Activated gamma-delta T cell treated with anti-CD3 and anti-CD28 coated beads, Interleukin-2, amount 50 U/mL, for 16 hours (primary cell): Measurements from ENCODE around the gene MGMT.
"Not testable (repeated sequence)": the region's sequence is repeated elsewhere in the genome, so short reads cannot be mapped to it uniquely, and the experiment has no call there.

Experiments
- DNase-seq: peaks from one replicate; pipeline ENCODE4 v3.0.0-alpha.2; 2020; ENCODE audit warnings: low read depth

The MGMT gene

DNA sequence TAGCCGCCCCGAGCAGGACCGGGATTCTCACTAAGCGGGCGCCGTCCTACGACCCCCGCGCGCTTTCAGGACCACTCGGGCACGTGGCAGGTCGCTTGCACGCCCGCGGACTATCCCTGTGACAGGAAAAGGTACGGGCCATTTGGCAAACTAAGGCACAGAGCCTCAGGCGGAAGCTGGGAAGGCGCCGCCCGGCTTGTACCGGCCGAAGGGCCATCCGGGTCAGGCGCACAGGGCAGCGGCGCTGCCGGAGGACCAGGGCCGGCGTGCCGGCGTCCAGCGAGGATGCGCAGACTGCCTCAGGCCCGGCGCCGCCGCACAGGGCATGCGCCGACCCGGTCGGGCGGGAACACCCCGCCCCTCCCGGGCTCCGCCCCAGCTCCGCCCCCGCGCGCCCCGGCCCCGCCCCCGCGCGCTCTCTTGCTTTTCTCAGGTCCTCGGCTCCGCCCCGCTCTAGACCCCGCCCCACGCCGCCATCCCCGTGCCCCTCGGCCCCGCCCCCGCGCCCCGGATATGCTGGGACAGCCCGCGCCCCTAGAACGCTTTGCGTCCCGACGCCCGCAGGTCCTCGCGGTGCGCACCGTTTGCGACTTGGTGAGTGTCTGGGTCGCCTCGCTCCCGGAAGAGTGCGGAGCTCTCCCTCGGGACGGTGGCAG lies at the start of gene MGMT:
Gene MGMT (plus strand): TSS at position 539 of the 656 bp plus-strand sequence.
- DNase-seq, result peak; percentile 98

DNA sequence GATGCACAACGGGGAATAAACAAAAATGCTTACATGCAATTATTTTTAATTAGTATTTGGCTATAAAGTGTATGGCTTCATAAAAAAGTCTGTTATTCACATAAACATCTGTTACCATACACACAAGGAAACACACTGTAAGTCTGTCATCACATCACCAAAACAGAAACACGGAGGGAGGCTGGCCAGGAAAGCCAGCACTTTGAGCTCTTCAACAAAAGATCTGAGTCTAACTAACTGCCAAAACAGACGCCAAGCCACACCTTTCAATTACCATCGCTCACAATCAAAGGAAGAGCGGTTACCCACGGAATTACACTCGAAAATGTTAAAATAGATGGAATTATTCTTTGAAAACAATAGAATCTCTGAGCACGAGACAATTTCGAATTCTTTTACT lies 49.2 kb upstream of the MGMT start:
- DNase-seq, result no peak

DNA sequence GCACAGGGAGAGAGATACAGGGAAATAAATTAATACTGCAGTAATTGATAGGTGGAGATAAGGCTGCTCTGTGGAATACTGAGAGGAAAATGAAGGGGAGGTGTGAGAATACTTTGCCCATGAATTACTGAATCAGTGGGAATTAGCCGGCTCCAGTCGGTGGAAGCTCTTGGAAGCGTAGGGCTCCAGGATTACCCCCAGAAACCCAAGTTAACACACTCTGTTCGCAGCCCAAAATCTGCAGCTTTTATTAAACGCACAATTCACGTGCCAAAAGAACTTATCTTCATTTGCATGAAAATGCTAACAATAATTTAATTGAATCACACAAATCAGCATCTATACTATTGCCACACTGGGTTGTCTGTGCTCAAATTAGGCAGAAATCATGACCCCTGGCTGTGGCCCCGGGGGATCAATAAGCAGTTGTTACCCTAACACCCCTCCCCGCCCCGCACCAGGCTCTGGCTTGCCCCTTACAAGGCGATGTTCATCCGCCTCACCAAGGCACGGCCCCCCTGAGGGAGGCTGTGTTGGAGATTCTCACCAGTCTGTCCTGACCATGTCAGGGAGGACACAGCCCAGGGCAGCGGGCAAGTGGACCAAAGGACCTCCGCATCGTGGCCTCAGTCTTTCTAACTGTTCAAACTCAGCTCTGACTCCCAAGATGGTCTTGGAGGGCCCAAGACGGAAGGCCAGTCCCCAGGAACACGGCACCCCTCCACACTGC lies 48.4 kb upstream of the MGMT start:
- DNase-seq, result no peak

- DNase-seq, result no peak
Observed at GRCh38 chr10:129419397-129419796, 47.6 kb upstream of the MGMT start.

GRCh38 chr10:129421399-129422010 lies 45.5 kb upstream of the MGMT start:
- DNase-seq, result no peak

DNA sequence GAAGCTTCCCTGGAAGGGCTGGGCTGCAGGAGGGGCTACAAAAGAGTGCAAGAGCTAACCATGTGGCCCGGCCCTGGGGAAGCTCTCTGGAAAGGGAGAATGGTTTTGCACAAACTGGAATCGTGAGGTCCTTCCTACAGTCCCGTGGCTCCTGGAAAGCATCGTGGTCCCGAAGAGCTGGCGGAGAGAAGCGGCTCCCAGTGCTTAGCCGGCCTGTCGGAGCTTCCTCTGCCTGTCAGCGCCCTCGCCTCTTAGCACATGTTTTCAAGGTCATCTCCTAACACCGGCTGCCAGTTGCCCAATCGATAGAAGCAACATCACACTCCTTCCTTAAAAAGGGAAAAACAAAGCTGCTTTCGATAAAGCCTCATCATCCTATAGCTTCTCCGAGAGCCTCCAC lies 42.1 kb upstream of the MGMT start:
- DNase-seq, result no peak

- no peak for DNase-seq
Observed at GRCh38 chr10:129426606-129427005, 40.4 kb upstream of the MGMT start.

DNA sequence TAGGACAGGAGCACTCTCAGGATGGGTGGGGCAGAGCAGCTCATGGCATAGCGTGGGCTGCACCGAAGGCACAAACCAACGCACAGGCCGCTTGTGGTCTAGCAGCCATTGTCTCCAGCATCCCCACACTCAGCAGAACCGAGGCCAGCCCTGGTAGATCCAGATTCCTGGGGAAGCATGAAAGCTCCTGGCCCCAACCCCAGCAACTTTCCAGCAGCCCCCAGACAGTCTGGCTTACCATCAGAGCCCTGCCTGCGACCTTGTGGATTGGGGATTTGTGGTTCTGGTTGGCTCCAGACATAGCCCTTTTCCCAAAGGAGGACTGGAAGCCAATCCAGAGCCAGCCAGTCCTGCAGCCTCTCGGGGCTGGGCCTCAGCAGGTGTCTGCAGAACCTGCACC lies 33.8 kb upstream of the MGMT start:
- no peak for DNase-seq

DNA sequence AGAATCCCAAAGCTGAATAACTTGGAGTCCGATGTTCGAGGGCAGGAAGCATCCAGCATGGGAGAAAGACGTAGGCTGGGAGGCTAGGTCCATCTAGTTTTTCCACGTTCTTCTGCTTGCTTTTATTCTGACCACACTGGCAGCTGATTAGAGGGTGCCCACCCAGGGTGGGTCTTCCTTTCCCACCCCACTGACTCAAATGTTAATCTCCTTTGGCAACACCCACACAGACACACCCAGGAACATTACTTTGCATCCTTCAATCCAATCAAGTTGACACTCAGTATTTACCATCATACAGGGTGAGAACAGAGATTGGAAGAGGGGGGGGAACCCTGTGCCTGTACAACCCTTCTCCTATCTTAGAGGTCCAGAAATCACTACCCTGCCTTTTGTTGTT lies 31.3 kb upstream of the MGMT start:
- DNase-seq, result not testable (repeated sequence)

GRCh38 chr10:129438024-129438423 lies 29.0 kb upstream of the MGMT start:
- no peak for DNase-seq

DNA sequence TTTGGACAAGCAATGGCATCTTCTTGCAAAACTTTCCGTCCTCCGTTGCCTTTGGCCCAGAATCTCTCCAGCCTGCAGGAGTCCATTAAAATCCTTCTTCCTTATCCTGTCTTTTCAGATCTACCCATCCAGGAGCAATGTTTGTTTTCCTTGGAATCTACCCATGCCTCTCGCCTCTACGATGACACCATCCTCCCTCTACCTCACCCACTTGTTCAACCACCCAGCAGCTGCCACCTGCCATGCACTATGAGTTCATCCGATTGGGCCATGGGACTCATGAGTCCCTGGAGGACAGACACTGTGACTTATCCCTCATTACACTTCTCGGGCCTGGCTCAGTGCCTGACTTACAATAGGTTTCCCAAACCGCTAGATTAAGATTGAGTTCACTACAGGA lies 26.8 kb upstream of the MGMT start:
- DNase-seq, result no peak

- DNase-seq, result no peak
Observed at GRCh38 chr10:129440722-129441316, 26.2 kb upstream of the MGMT start.

DNA sequence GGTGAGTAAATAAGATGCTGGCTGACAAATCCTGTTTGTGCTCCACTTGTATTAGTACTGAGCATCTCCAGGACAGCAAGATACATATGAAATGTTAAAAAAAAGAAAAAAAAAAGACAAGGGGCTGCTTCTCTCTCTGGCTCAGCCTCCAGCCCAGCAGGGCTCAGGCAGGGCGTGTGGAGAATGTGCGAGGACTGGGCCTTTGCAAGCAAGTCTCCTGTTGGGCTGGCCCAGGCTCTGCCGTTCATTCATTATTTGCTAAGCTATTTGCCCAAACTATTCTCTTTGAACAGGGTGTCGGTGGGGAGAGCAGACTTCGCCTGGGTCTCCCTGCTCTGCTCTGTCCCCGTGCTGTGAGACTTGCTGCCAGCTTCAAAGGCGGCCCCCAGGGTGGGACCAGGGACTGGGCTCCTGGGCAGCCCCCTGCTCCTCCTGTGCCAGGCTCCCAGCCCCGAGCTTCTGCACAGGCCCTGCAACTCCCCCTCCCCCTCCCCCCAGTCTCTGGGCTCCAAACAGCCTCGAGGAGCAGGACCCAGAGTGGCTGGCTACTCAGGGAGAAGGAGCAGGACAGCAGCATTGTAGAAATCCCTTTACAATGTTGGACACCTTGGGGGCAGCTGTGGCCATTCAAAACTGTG lies 25.6 kb upstream of the MGMT start:
- no peak for DNase-seq

DNA sequence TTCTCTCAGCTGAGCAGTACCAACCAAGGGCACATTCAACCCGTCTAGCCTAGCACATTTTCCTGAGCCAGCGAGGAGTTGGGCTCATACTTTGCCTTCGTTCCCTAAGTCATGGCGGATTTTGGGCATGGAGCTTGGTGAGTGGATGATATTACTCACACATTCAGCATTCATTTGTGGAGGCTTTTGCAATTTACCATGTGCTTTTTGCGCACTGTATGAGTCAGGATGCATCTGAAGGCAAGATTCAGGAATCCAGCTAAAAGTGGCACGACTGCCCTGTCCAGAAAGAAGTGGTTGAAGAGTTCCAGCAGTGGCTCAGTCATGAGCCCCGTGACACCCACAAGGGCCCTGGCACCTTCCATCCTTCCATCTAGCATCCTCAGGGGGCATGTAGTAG lies 24.2 kb upstream of the MGMT start:
- no peak for DNase-seq

- DNase-seq, result no peak
Observed at GRCh38 chr10:129444359-129444758, 22.7 kb upstream of the MGMT start.

DNA sequence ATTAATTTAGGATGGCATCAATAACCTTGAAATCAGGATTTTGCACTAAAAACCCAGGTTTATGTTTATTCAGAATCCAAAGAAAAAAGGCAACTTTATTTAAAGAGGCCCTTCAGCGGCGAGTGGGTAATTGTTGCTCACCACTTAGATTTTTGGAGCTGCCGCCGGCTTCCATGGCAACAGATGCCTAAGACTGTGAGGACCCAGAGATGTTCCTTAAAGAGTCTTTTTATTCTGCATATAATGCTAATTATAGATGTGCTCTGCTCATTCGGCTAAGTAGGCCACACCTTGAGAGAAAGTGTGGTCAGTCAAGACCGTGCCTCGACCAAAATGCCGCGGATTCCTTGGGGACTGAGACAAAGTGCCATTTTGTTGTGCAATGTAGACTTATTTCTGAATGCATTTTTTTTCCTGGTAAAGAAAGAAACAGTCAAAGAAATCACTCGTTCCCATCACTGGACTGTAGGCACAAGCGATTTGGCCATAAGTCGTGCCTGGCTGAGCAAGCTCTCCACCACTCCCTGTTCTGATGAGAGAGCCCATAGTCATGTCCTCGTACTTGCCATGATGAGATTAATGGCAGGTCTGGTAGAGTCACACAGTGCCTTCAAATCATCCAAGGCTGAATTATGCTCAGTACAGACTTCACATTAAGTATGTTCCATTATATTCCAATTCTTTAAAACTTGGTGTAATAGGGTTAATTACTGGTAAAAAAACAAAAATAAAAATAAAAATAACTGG lies 21.4 kb upstream of the MGMT start:
- no peak for DNase-seq

DNA sequence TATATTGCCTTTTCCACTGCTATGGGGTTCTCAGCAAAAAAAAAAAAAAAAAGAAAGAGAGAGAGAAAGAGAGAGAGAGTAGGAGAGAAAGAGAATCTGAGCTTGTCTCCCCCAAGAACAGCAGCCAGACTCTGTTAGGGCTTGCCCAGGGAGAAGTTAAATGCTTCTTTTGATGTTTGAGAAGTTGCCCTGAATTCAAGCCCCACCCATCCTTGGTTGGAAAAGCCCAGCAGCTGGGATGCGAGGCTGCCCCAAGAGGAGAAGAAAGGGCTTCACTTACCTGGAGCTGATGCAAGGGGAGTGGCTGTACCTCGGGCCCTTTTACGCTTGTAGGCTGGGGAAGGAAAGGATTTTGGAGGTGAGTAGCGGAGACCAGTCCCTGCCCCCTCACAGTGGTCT lies 20.9 kb upstream of the MGMT start:
- no peak for DNase-seq

- DNase-seq, result no peak
Observed at GRCh38 chr10:129447486-129447885, 19.6 kb upstream of the MGMT start.

DNA sequence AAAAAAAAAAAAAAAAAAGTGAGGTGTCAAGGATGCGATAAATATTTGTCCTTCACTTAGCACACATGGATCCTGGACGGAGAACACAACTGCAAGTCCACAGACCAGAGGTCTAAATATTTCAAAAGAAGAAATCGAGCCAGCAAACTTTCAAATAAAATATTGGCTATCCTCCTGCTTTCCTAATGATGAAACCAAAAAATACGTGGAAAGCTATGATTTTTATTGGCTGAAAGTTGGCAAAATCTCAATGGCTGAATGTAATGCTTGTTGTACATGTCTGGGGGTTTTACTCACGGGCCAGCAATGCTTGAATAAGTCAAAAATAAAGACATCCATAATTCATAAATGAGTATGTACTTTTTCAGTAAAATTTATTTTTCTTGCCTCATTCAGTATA lies 19.0 kb upstream of the MGMT start:
- DNase-seq, result no peak

GRCh38 chr10:129448539-129448938 lies 18.5 kb upstream of the MGMT start:
- DNase-seq, result no peak

- DNase-seq, result no peak
Observed at GRCh38 chr10:129449893-129450292, 17.1 kb upstream of the MGMT start.

DNA sequence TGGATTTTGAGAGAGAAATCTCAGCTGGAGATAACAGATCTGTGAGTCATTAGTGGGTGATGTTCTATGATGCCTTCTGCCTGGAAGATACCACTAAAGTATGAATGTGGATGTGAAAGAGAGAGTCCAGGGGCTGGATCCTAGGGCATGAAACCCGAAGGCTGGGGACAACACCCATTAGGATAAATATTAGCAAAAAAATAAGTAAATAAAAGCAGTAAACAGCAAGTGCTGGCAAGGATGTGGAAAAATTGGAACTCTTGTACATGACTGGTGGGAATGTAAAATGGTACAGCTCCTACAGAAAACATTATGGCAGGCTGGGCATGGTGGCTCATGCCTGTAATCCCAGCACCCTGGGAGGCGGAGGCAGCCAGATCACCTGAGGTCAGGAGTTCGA lies 16.6 kb upstream of the MGMT start:
- DNase-seq, result no peak
